ENCODE measurements around the gene TBC1D5.

TBC1D5 gene

DNA sequence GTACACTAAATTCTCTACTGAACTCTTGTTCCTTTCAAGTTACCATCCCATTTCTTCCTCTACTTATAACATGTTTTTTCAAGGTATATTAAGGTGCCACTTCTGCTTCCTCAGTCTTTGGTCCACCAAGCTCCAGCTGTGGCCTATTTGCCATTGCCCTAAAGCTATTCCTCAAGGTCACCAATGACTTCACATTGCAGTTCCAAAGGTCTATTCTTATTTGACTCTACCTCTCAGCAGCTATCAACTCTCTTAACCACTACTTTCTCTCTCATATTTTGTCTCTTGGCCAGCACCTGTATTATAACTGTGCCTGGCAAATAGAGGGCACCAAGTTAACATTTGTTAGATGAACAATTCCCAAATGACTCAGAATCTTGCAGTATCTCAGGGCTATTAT lies 503.0 kb downstream of the TBC1D5 start:
- TF ChIP-seq, protein P1, sequence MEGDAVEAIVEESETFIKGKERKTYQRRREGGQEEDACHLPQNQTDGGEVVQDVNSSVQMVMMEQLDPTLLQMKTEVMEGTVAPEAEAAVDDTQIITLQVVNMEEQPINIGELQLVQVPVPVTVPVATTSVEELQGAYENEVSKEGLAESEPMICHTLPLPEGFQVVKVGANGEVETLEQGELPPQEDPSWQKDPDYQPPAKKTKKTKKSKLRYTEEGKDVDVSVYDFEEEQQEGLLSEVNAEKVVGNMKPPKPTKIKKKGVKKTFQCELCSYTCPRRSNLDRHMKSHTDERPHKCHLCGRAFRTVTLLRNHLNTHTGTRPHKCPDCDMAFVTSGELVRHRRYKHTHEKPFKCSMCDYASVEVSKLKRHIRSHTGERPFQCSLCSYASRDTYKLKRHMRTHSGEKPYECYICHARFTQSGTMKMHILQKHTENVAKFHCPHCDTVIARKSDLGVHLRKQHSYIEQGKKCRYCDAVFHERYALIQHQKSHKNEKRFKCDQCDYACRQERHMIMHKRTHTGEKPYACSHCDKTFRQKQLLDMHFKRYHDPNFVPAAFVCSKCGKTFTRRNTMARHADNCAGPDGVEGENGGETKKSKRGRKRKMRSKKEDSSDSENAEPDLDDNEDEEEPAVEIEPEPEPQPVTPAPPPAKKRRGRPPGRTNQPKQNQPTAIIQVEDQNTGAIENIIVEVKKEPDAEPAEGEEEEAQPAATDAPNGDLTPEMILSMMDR (IDR thresholded peaks at IDR 0.05; ENCODE audit: insufficient read depth, low read depth, low read length, missing control alignments), result no peak
- no peak overlapping the region for H3K4me3 ChIP-seq (ENCODE audit: low read depth, low read length)
- no peak for DNase-seq (ENCODE audit: low read depth)

DNA sequence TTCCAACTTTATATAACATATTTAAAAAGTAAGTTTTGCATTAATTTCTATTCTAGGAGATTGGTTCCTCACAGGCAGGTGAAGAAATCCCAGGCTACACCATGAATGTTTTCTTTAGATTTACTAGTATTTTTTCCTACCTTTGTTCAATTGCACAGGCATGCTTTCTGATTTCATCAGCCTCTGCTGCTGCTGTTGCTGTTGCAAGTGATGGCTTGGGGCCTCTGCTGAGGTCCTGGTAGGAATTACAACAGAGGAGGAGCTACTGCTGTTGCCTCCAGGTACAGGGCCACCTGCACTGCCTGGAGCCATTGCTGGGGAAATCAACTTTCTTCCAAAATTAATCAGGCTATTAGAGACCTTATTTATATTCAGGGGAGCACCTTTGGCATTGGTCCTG lies 504.4 kb downstream of the TBC1D5 start:
- no peak overlapping the region for H3K4me3 ChIP-seq (ENCODE audit: low read depth, low read length)
- DNase-seq (ENCODE audit: low read depth), result no peak
- TF ChIP-seq, protein P1 (IDR thresholded peaks at IDR 0.05; ENCODE audit: insufficient read depth, low read depth, low read length, missing control alignments), result no peak

- DNase-seq (ENCODE audit: low read depth), result no peak
- H3K4me3 ChIP-seq (ENCODE audit: low read depth, low read length), result no peak overlapping the region
- TF ChIP-seq, protein P1 (IDR thresholded peaks at IDR 0.05; ENCODE audit: insufficient read depth, low read depth, low read length, missing control alignments), result no peak
These were observed 507.1 kb downstream of the TBC1D5 start for GRCh38 chr3:17235310-17235709.

- TF ChIP-seq, protein P1 (IDR thresholded peaks at IDR 0.05; ENCODE audit: insufficient read depth, low read depth, low read length, missing control alignments), result no peak
- no peak for DNase-seq (ENCODE audit: low read depth)
- no peak overlapping the region for H3K4me3 ChIP-seq (ENCODE audit: low read depth, low read length)
These were observed 508.0 kb downstream of the TBC1D5 start for GRCh38 chr3:17234382-17234781.

DNA sequence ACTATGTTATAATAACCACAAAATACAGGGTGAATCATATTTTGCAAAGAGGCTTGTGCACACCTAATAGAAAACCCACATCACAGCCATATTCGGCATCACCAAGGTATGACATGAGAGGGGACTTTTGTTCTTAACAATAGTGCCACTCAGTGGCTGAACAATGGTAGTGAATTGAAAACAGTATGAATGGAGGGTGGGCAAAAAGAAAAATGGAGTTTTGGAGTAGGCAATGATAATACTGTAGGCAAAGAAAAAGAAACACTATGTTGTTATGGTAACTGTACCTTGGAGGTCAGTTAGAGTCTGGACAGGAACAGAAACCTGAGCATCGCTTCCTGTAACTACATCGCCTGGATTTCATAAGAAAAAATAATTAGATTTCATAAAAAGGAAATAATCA lies 509.0 kb downstream of the TBC1D5 start:
- TF ChIP-seq, protein P1 (IDR thresholded peaks at IDR 0.05; ENCODE audit: insufficient read depth, low read depth, low read length, missing control alignments), result peak; percentile 58
- peak; percentile 80 for DNase-seq (ENCODE audit: low read depth)
- no peak overlapping the region for H3K4me3 ChIP-seq (ENCODE audit: low read depth, low read length)

- TF ChIP-seq, protein P1 (IDR thresholded peaks at IDR 0.05; ENCODE audit: insufficient read depth, low read depth, low read length, missing control alignments), result no peak
- H3K4me3 ChIP-seq (ENCODE audit: low read depth, low read length), result no peak overlapping the region
- peak; percentile 33 for DNase-seq (ENCODE audit: low read depth)
These were observed 510.0 kb downstream of the TBC1D5 start for GRCh38 chr3:17232442-17232841.

GRCh38 chr3:17231537-17232261 lies 510.7 kb downstream of the TBC1D5 start:
- DNase-seq (ENCODE audit: low read depth), result no peak
- TF ChIP-seq, protein P1 (IDR thresholded peaks at IDR 0.05; ENCODE audit: insufficient read depth, low read depth, low read length, missing control alignments), result no peak
- no peak overlapping the region for H3K4me3 ChIP-seq (ENCODE audit: low read depth, low read length)

Data from GM12865 (cell line).